ENCODE data around the gene PAK5.

- no peak for TF ChIP-seq CREB1 (IDR thresholded peaks at IDR 0.05)
- TF ChIP-seq CREB1 (CRISPR knock-in tag; IDR thresholded peaks at IDR 0.05) = no peak
- TF ChIP-seq ZSCAN5A (CRISPR knock-in tag; IDR thresholded peaks at IDR 0.05; ENCODE audit: borderline replicate concordance) = no peak
- no peak for TF ChIP-seq ZNF639 (CRISPR knock-in tag; conservative IDR thresholded peaks at IDR 0.05)
- TF ChIP-seq TBL1XR1 (IDR thresholded peaks at IDR 0.05; ENCODE audit: borderline replicate concordance, low read length, partially characterized antibody) = no peak
- TF ChIP-seq CTCF (CRISPR knock-in tag; IDR thresholded peaks at IDR 0.05) = no peak
- TF ChIP-seq HDAC2 (CRISPR knock-in tag; IDR thresholded peaks at IDR 0.05) = no peak
- no peak for TF ChIP-seq EZH2 (conservative IDR thresholded peaks at IDR 0.05; ENCODE audit: low read depth, low read length)
- TF ChIP-seq TSC22D2 (CRISPR knock-in tag; IDR thresholded peaks at IDR 0.05; ENCODE audit: borderline replicate concordance) = no peak
- no peak for TF ChIP-seq ATF2 (CRISPR knock-in tag; IDR thresholded peaks at IDR 0.05)
- no peak for TF ChIP-seq JUNB (CRISPR knock-in tag; IDR thresholded peaks at IDR 0.05; ENCODE audit: borderline replicate concordance)
- TF ChIP-seq LBX2 (CRISPR knock-in tag; IDR thresholded peaks at IDR 0.05; ENCODE audit: borderline replicate concordance) = no peak
- TF ChIP-seq ZBTB38 (CRISPR knock-in tag; IDR thresholded peaks at IDR 0.05) = no peak
- no peak for TF ChIP-seq SPEN (CRISPR knock-in tag; IDR thresholded peaks at IDR 0.05; ENCODE audit: low read depth)
Measured at GRCh38 chr20:9686866-9687265, 152.0 kb downstream of the PAK5 start.
